Parathyroid adenoma (tissue), 2 donors: Measurements from ENCODE around the gene TMEM87B.

Source experiments
- H2AFZ ChIP-seq: fragments of 300-600 bp; sonication (generic); one replicate; pipeline ENCODE4 v1.7.0; 2017; ENCODE audit warnings: antibody characterized with exemption, mild to moderate bottlenecking
- H3K27ac ChIP-seq: fragments of 300-600 bp; sonication (generic); one replicate; pipeline ENCODE4 v1.7.0; 2017
- H3K27me3 ChIP-seq: fragments of 300-600 bp; sonication (generic); one replicate; pipeline ENCODE4 v1.7.0; 2017; ENCODE audit warnings: low read length; ENCODE audit not compliant: control insufficient read depth, insufficient read depth
- H3K36me3 ChIP-seq: fragments of 300-600 bp; sonication (generic); one replicate; pipeline ENCODE4 v1.7.0; 2017; ENCODE audit warnings: low read length; ENCODE audit not compliant: control insufficient read depth, insufficient read depth
- H3K4me1 ChIP-seq: fragments of 300-600 bp; sonication (generic); one replicate; pipeline ENCODE4 v1.7.0; 2017; ENCODE audit warnings: control low read depth
- H3K4me2 ChIP-seq: fragments of 300-600 bp; sonication (generic); one replicate; pipeline ENCODE4 v1.7.0; 2017; ENCODE audit warnings: low read length
- H3K4me3 ChIP-seq: fragments of 300-600 bp; sonication (generic); one replicate; pipeline ENCODE4 v1.7.0; 2017; ENCODE audit warnings: low read depth, low read length
- H3K79me2 ChIP-seq: fragments of 300-600 bp; sonication (generic); one replicate; pipeline ENCODE4 v1.7.0; 2017; ENCODE audit warnings: control low read depth
- H3K9ac ChIP-seq: fragments of 300-600 bp; sonication (generic); one replicate; pipeline ENCODE4 v1.7.0; 2017; ENCODE audit warnings: mild to moderate bottlenecking
- H3K9me3 ChIP-seq: fragments of 300-600 bp; sonication (generic); one replicate; pipeline ENCODE4 v1.7.0; 2017; ENCODE audit warnings: low read length; ENCODE audit not compliant: control insufficient read depth
- TF ChIP-seq, protein P1 (sequence below): fragments of 300-600 bp; sonication (generic); IDR thresholded peaks from one replicate; pipeline ENCODE4 v1.7.0; 2017; ENCODE audit warnings: antibody characterized with exemption, mild to moderate bottlenecking
- donor health status: primary hyperparathyroidism.

TMEM87B gene

DNA sequence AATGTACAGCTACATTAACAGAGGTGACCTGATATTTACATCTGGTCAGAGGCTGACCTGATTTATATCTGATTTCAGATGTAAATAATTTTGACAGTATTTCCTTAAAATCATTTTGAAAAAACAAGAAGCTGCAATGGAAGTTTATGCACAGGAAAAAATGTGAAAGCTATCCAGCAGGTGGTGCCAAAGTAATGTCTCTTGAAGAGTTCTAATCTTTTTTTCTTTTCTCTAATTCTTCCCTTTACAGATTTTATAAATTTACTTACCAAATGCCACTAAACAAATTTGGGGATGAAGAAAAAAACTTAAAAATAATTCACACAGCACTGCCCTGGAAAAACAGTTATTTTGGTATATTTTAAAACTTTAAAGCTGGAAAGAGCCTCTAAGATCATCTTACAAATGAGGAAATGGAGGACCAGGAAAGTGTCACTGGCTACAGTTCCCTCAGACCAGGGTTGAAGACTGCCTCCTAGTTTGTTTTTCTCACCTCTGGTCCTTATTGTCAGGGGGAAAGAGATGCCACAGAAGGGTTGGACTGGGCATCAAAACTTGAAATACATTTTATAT, 66.7 kb downstream of the TMEM87B start:
- no peaks in the 10 kb centered on the region for H3K79me2 ChIP-seq
- no peaks in the 10 kb centered on the region for H3K4me1 ChIP-seq
- no peaks in the 10 kb centered on the region for H3K9me3 ChIP-seq
- no peak overlapping the region for H3K9ac ChIP-seq
- no peaks in the 10 kb centered on the region for H3K36me3 ChIP-seq
- H3K4me3 ChIP-seq, result no peak overlapping the region
- no peak overlapping the region for H3K4me2 ChIP-seq
- H3K27ac ChIP-seq, result no peak overlapping the region
- no peak overlapping the region for H2AFZ ChIP-seq
- no peaks in the 10 kb centered on the region for H3K27me3 ChIP-seq
- TF ChIP-seq, protein P1, sequence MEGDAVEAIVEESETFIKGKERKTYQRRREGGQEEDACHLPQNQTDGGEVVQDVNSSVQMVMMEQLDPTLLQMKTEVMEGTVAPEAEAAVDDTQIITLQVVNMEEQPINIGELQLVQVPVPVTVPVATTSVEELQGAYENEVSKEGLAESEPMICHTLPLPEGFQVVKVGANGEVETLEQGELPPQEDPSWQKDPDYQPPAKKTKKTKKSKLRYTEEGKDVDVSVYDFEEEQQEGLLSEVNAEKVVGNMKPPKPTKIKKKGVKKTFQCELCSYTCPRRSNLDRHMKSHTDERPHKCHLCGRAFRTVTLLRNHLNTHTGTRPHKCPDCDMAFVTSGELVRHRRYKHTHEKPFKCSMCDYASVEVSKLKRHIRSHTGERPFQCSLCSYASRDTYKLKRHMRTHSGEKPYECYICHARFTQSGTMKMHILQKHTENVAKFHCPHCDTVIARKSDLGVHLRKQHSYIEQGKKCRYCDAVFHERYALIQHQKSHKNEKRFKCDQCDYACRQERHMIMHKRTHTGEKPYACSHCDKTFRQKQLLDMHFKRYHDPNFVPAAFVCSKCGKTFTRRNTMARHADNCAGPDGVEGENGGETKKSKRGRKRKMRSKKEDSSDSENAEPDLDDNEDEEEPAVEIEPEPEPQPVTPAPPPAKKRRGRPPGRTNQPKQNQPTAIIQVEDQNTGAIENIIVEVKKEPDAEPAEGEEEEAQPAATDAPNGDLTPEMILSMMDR, result peak; percentile 68

- H3K27me3 ChIP-seq, result no peaks in the 10 kb centered on the region
- H3K4me3 ChIP-seq, result no peak overlapping the region
- no peaks in the 10 kb centered on the region for H3K79me2 ChIP-seq
- no peaks in the 10 kb centered on the region for H3K4me1 ChIP-seq
- no peaks in the 10 kb centered on the region for H3K9me3 ChIP-seq
- no peak overlapping the region for H3K9ac ChIP-seq
- no peak overlapping the region for H3K27ac ChIP-seq
- H3K36me3 ChIP-seq, result no peaks in the 10 kb centered on the region
- no peak overlapping the region for H3K4me2 ChIP-seq
- H2AFZ ChIP-seq, result no peak overlapping the region
- TF ChIP-seq, protein P1, result no peak
Measured at GRCh38 chr2:112129060-112129459, 74.0 kb downstream of the TMEM87B start.

DNA sequence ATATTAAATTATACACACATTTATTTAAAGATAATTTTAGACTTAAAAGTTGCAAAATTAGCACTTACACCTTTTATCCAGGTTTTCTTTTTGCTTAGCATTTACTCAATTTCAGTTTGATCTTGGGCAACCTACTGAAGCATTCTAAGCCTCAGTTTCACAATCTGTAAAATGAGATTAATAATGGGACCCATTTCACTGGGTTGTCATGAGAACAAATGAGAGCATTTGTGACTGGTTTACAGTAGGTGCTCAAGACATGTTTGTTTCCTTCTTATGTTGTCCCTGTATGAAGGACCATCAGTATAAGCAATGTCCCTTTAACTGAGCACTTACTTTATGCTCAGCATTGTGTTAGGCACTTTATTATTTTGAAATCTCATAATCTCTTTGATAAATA, 78.3 kb downstream of the TMEM87B start:
- TF ChIP-seq, protein P1, result no peak
- H3K4me2 ChIP-seq, result no peak overlapping the region

DNA sequence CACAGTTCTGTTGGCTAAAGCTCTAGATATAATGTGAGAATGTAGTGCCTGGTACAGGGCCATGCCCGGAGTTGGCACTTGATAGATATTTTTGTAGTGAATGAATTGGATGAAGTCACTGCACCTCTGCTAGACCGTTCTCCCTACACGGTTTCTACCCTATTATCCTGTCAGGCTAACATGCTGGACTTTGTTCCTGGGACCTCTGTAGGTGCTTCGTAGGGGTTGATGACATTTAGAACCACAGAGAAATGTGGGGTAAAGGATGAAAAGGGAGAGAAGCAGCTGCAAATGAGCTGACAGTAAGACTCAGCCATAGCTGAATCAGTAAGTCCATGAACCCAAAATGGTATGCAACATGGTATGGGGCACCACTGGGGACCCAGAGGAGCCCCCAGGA, 79.1 kb downstream of the TMEM87B start:
- no peak overlapping the region for H3K9ac ChIP-seq
- peaks cover 7% of the 10 kb centered on the region for H3K4me1 ChIP-seq
- H3K9me3 ChIP-seq, result no peaks in the 10 kb centered on the region
- H3K79me2 ChIP-seq, result no peaks in the 10 kb centered on the region
- H3K36me3 ChIP-seq, result no peaks in the 10 kb centered on the region
- H3K27me3 ChIP-seq, result no peaks in the 10 kb centered on the region
- H3K4me3 ChIP-seq, result no peak overlapping the region
- H2AFZ ChIP-seq, result no peak overlapping the region
- no peak overlapping the region for H3K27ac ChIP-seq
- no peak overlapping the region for H3K4me2 ChIP-seq
- TF ChIP-seq, protein P1, result no peak

More for the DNA sequence above, 78.3 kb downstream of the TMEM87B start:
- Histone ChIP-seq H3K27ac (no peak overlapping the region), H3K4me1 (peaks cover 7% of the 10 kb centered on the region), H3K9ac (no peak overlapping the region), H3K79me2 (no peaks in the 10 kb centered on the region), H3K36me3 (no peaks in the 10 kb centered on the region), H2AFZ (no peak overlapping the region), H3K27me3 (no peaks in the 10 kb centered on the region), H3K9me3 (no peaks in the 10 kb centered on the region), H3K4me3 (no peak overlapping the region)

DNA sequence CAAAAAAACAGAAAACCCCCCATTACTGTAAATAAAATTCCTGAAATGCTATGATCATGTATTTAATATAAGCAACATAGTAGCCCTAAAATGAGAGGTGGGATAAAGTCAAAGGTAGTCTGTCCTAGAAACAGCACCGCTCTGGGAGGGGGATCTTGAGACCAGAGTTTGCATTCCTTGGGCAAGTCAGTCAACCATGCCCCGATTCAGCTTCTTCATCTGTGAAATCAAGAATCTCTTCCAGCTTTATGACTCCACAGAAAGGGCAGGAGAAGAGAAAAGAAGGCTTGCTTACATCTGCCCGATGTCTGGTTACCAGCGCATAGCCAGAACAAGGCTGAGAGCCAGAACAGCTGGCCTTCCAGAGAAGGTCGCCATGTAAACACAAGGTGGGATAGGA, 81.0 kb downstream of the TMEM87B start:
- no peaks in the 10 kb centered on the region for H3K79me2 ChIP-seq
- H3K9ac ChIP-seq, result no peak overlapping the region
- H3K9me3 ChIP-seq, result no peaks in the 10 kb centered on the region

More for the DNA sequence above, 81.0 kb downstream of the TMEM87B start:
- Histone ChIP-seq H2AFZ (peak overlapping the region; percentile 81), H3K27ac (no peak overlapping the region), H3K4me2 (peak overlapping the region; percentile 26), H3K27me3 (no peaks in the 10 kb centered on the region), H3K4me1 (peaks cover 7% of the 10 kb centered on the region), H3K36me3 (no peaks in the 10 kb centered on the region), H3K4me3 (no peak overlapping the region)
- TF ChIP-seq, protein P1, result no peak
